Measurements from ENCODE around the gene EPHX1.

Gene EPHX1

DNA sequence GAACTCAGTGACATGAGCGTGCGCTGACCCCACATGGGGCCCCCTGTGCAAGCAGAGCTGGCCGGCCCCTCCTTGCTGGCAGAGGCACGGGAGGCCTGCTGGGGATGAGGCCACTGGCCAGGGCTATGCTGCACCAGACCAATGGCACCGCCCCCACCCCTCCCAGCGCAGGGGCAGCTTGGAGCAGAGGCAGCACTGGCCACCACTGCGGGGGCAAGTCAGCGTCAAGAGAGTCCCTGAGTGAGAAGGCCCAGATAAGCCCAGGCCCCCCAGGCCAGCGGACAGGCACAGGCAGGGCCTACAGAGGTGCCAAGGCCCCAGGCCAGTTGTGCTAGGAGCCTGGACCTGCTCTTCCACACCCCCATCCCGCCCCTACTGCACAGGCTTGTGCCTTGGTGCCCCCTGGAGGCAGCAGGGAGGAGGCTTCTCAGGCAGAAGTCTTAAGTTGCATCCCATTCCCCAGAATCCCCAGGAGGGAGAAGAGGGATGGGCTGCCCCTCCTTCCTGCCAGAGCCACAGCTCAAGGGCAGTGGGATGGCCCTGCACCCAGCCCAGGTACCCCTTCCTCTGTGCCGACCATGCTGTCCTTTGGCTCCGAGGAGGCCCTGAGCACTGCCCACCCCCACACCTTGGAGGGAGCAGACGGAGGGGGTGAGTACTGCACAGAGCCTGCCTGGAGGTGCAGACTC, 35.8 kb downstream of the EPHX1 start:
- TF ChIP-seq POLR2A (IDR thresholded peaks at IDR 0.05; ENCODE audit: extremely low read depth, insufficient read length) (no peak), MYC (IDR thresholded peaks at IDR 0.05; ENCODE audit: low read depth, low read length) (no peak)
- TF ChIP-seq, protein P1, sequence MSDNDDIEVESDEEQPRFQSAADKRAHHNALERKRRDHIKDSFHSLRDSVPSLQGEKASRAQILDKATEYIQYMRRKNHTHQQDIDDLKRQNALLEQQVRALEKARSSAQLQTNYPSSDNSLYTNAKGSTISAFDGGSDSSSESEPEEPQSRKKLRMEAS (IDR thresholded peaks at IDR 0.05; ENCODE audit: low read depth, low read length) = 0 out of 2 replicates have a peak, but pooled peaks have one; percentile 15
- TF ChIP-seq, protein P2, sequence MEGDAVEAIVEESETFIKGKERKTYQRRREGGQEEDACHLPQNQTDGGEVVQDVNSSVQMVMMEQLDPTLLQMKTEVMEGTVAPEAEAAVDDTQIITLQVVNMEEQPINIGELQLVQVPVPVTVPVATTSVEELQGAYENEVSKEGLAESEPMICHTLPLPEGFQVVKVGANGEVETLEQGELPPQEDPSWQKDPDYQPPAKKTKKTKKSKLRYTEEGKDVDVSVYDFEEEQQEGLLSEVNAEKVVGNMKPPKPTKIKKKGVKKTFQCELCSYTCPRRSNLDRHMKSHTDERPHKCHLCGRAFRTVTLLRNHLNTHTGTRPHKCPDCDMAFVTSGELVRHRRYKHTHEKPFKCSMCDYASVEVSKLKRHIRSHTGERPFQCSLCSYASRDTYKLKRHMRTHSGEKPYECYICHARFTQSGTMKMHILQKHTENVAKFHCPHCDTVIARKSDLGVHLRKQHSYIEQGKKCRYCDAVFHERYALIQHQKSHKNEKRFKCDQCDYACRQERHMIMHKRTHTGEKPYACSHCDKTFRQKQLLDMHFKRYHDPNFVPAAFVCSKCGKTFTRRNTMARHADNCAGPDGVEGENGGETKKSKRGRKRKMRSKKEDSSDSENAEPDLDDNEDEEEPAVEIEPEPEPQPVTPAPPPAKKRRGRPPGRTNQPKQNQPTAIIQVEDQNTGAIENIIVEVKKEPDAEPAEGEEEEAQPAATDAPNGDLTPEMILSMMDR (IDR thresholded peaks at IDR 0.05; ENCODE audit: low read depth, low read length) = peak; percentile 71
- peak; percentile 79 for DNase-seq (ENCODE audit: low read depth)
- H3K4me3 ChIP-seq (ENCODE audit: low read depth, low read length) = no peak overlapping the region

- H3K4me3 ChIP-seq (ENCODE audit: low read depth, low read length) = no peak overlapping the region
- TF ChIP-seq MYC (IDR thresholded peaks at IDR 0.05; ENCODE audit: low read depth, low read length) (no peak), POLR2A (IDR thresholded peaks at IDR 0.05; ENCODE audit: extremely low read depth, insufficient read length) (no peak)
- TF ChIP-seq, protein P2 (IDR thresholded peaks at IDR 0.05; ENCODE audit: low read depth, low read length) = no peak
- TF ChIP-seq, protein P1 (IDR thresholded peaks at IDR 0.05; ENCODE audit: low read depth, low read length) = no peak
- no peak for DNase-seq (ENCODE audit: low read depth)
Measured at GRCh38 chr1:225846331-225847310, 36.7 kb downstream of the EPHX1 start.

DNA sequence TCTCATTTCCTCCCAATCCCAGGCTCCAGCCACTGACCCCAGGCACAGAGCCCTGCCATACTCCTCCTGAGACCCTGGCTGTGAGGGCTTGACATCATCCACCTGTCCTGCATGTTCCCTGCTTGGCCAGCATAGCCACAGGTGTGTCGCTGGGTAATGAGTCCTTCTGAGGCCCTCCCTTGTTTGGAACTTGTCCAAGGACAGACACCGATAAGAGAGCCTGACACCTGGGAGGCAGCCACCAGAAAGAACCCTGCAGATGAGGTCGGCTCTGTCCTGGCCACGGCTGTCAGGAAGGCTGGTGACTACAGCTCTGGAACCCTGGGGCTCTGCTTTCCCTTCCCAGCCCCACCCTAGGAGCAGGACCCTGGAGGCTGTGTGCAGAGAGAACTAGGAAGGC, 37.7 kb downstream of the EPHX1 start:
- no peak overlapping the region for H3K4me3 ChIP-seq (ENCODE audit: low read depth, low read length)
- no peak for DNase-seq (ENCODE audit: low read depth)
- TF ChIP-seq, protein P2 (IDR thresholded peaks at IDR 0.05; ENCODE audit: low read depth, low read length) = no peak
- TF ChIP-seq, protein P1 (IDR thresholded peaks at IDR 0.05; ENCODE audit: low read depth, low read length) = no peak
- no peak for TF ChIP-seq MYC (IDR thresholded peaks at IDR 0.05; ENCODE audit: low read depth, low read length)
- TF ChIP-seq POLR2A (IDR thresholded peaks at IDR 0.05; ENCODE audit: extremely low read depth, insufficient read length) = no peak

GRCh38 chr1:225848030-225848955, 38.4 kb downstream of the EPHX1 start:
- TF ChIP-seq, protein P1 (IDR thresholded peaks at IDR 0.05; ENCODE audit: low read depth, low read length) = no peak
- TF ChIP-seq POLR2A (IDR thresholded peaks at IDR 0.05; ENCODE audit: extremely low read depth, insufficient read length) (no peak), MYC (IDR thresholded peaks at IDR 0.05; ENCODE audit: low read depth, low read length) (no peak)
- TF ChIP-seq, protein P2 (IDR thresholded peaks at IDR 0.05; ENCODE audit: low read depth, low read length) = no peak
- DNase-seq (ENCODE audit: low read depth) = no peak
- no peak overlapping the region for H3K4me3 ChIP-seq (ENCODE audit: low read depth, low read length)

DNA sequence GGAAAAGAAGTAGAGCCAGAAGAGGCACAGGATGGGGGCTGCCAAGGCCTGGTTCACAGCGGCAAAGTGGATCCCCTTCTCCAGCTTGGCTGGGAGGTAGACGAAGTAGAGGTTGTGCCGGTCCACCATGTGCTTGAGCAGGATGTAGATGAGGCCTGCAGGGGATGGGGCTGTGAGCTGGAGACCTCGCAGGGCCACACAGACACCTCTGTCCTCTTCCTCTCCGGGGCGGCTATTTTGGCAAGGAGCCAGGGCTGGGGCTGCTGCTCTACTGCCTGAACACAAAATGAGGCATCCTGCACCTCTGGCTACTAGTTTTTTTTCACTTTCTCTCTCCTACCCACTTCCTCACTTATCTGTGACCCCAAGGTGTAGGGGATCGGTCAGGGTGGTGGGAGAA, 40.0 kb downstream of the EPHX1 start:
- TF ChIP-seq POLR2A (IDR thresholded peaks at IDR 0.05; ENCODE audit: extremely low read depth, insufficient read length) = no peak
- no peak for TF ChIP-seq MYC (IDR thresholded peaks at IDR 0.05; ENCODE audit: low read depth, low read length)
- no peak for DNase-seq (ENCODE audit: low read depth)
- no peak overlapping the region for H3K4me3 ChIP-seq (ENCODE audit: low read depth, low read length)

Data from NB4 (cell line).